Ascending aorta (tissue), 2 donors: ENCODE results near the gene IGHMBP2. TPM values are rescaled to one million over a fixed set of nuclear protein-coding genes. Genes with fewer than 3 reads are reported as not detected.
A peak's percentile ranks its signal among the peaks of the same experiment; 100 is the strongest.

Source experiments
- DNase-seq, 2 donors: peaks; one replicate each; pipeline ENCODE4 v3.0.0-alpha.2; 2019; ENCODE audit warnings: low spot score in 2 of 2
- H3K27ac ChIP-seq, 2 donors: fragments of 200-600 bp; sonication (generic); one replicate each; pipeline ENCODE4 v1.5.1; 2016 to 2017; ENCODE audit warnings: mild to moderate bottlenecking in 1 of 2
- H3K27me3 ChIP-seq: fragments of 200-600 bp; sonication (generic); one replicate; pipeline ENCODE4 v1.5.1; 2017
- H3K36me3 ChIP-seq, 2 donors: fragments of 200-600 bp; sonication (generic); one replicate each; pipeline ENCODE4 v1.5.1; 2016
- H3K4me1 ChIP-seq, 2 donors: fragments of 200-600 bp; sonication (generic); one replicate each; pipeline ENCODE4 v1.5.1; 2016 to 2017; ENCODE audit warnings: mild to moderate bottlenecking in 1 of 2
- H3K4me3 ChIP-seq, 2 donors: fragments of 200-600 bp; sonication (generic); one replicate each; pipeline ENCODE4 v1.5.1; 2016 to 2017; ENCODE audit warnings: mild to moderate bottlenecking in 1 of 2
- H3K9me3 ChIP-seq, 2 donors: fragments of 200-600 bp; sonication (generic); one replicate each; pipeline ENCODE4 v1.5.1; 2016
- CTCF ChIP-seq, 3 experiments: fragments of 200-600 bp in 2 of 3; fragments of 450-650 bp in 1 of 3; sonication (generic) in 2 of 3; IDR thresholded peaks; one replicate each; pipeline ENCODE4 v1.5.1; 2016 to 2019; ENCODE audit warnings: antibody characterized with exemption in 3 of 3, mild to moderate bottlenecking in 1 of 3, moderate library complexity in 1 of 3
- intact Hi-C: fragments of 100-400 bp; cut with DNase I; formaldehyde crosslinking; loops from one replicate; pipeline ENCODE4 v1.15.1; 2023
- total RNA-seq: library from RNA; depleted of rRNA; stranded (reverse); fragments of >200 nt; gene quantifications from one replicate; pipeline ENCODE4 v1.1.0, GENCODE V29; 2016

IGHMBP2 gene
- total RNA-seq, 1 donor from 2014 or later = 52.0 TPM

- H3K27ac ChIP-seq = no peak overlapping the region
Observed at GRCh38 chr11:68936358-68936636, 32.6 kb downstream of the IGHMBP2 start.

GRCh38 chr11:68936676-68937620 lies 33.3 kb downstream of the IGHMBP2 start:
- no peak overlapping the region for H3K27ac ChIP-seq

More at GRCh38 chr11:68936358-68936636, 32.6 kb downstream of the IGHMBP2 start:
- H3K4me1 ChIP-seq = peaks cover 1% of the 10 kb centered on the region in 2 donors
- no peaks in the 10 kb centered on the region for H3K27me3 ChIP-seq
- H3K4me3 ChIP-seq = no peak overlapping the region
- H3K9me3 ChIP-seq = no peaks in the 10 kb centered on the region
- intact Hi-C loops = no loop called here
- no peak for DNase-seq
- no peak for TF ChIP-seq CTCF (IDR thresholded peaks at IDR 0.05)
- H3K36me3 ChIP-seq = peaks cover 69 to 77% of the 10 kb centered on the region in 2 donors

GRCh38 chr11:68938088-68938487 lies 34.4 kb downstream of the IGHMBP2 start:
- Histone ChIP-seq H3K4me1 (peaks cover 17% of the 10 kb centered on the region in 2 donors), H3K36me3 (peaks cover 65 to 70% of the 10 kb centered on the region in 2 donors), H3K4me3 (no peak overlapping the region)

More at GRCh38 chr11:68936676-68937620, 33.3 kb downstream of the IGHMBP2 start:
- intact Hi-C loops = no loop called here
- no peak overlapping the region for H3K4me3 ChIP-seq
- no peaks in the 10 kb centered on the region for H3K9me3 ChIP-seq
- TF ChIP-seq CTCF (IDR thresholded peaks at IDR 0.05) = no peak
- H3K4me1 ChIP-seq = peaks cover 7% of the 10 kb centered on the region in 2 donors
- no peak for DNase-seq
- H3K27me3 ChIP-seq = no peaks in the 10 kb centered on the region
- peaks cover 69 to 72% of the 10 kb centered on the region in 2 donors for H3K36me3 ChIP-seq

GRCh38 chr11:68938816-68939582 lies 35.3 kb downstream of the IGHMBP2 start:
- Histone ChIP-seq H3K4me1 (peaks cover 21 to 26% of the 10 kb centered on the region in 2 donors), H3K27ac (peak overlapping the region; percentile 87 to 93), H3K4me3 (no peak overlapping the region), H3K27me3 (no peaks in the 10 kb centered on the region), H3K36me3 (peaks cover 56 to 61% of the 10 kb centered on the region in 2 donors), H3K9me3 (no peaks in the 10 kb centered on the region)
- intact Hi-C loops = no loop called here
- DNase-seq = no peak
- TF ChIP-seq CTCF (IDR thresholded peaks at IDR 0.05) = no peak

More at GRCh38 chr11:68938088-68938487, 34.4 kb downstream of the IGHMBP2 start:
- Histone ChIP-seq H3K27me3 (no peaks in the 10 kb centered on the region), H3K27ac (no peak overlapping the region), H3K9me3 (no peaks in the 10 kb centered on the region)
- no peak for TF ChIP-seq CTCF (IDR thresholded peaks at IDR 0.05)
- no peak for DNase-seq
- intact Hi-C loops = no loop called here

- H3K4me3 ChIP-seq = no peak overlapping the region
- intact Hi-C loops = loop anchor here (5.0 kb wide), 1 partner anchor 98 kb away; the partner anchor contains the start of gene CPT1A
- TF ChIP-seq CTCF (IDR thresholded peaks at IDR 0.05) = no peak
- H3K27me3 ChIP-seq = no peaks in the 10 kb centered on the region
- H3K36me3 ChIP-seq = peaks cover 47 to 52% of the 10 kb centered on the region in 2 donors
- no peak for DNase-seq
- H3K27ac ChIP-seq = peak overlapping the region; percentile 87 to 93
- peaks cover 21 to 26% of the 10 kb centered on the region in 2 donors for H3K4me1 ChIP-seq
- no peaks in the 10 kb centered on the region for H3K9me3 ChIP-seq
Observed at GRCh38 chr11:68939583-68940555, 36.2 kb downstream of the IGHMBP2 start.
